Suppressor macrophage (primary cell): Measurements from ENCODE around the gene MUC20.
"Not testable (repeated sequence)": the region's sequence is repeated elsewhere in the genome, so short reads cannot be mapped to it uniquely, and the experiment has no call there.

ENCODE experiments used
- DNase-seq, 4 experiments: peaks; one replicate each; pipeline ENCODE4 v3.0.0-alpha.2; 2020 to 2022

The MUC20 gene

DNA sequence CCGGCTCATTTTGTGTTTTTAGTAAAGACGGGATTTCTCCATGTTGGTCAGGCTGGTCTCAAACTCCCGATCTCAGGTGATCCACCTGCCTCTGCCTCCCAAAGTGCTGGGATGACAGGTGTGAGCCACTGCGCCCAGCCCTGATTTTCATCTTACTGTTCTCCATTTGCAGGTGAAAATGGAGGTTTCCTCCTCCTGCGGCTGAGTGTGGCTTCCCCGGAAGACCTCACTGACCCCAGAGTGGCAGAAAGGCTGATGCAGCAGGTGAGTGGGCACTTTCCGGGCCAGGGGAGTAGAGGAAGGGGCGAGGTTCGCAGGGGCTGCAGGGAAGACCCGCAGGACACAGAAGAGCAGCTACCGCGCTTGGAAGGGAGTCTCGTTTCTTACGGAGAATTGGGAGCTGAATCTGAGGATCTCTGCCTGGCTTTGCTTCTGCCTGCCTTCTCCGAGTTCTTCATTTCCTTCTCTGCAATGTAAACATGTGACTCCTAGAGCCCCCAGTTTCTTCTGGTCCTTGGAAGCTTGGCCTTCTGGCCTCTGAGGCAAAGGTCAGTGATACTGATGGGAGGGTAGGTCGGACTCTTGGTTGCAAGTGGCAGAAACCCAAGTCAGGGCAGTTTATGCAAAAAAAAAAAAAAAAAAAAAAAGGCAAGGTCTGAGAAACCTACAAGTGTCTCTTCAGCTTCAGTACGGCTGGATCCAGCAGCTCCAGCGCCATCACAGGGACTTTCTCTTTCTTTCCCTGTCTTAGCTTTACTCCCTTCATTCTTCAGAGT, 8.9 kb downstream of the MUC20 start:
- no peak for DNase-seq

DNA sequence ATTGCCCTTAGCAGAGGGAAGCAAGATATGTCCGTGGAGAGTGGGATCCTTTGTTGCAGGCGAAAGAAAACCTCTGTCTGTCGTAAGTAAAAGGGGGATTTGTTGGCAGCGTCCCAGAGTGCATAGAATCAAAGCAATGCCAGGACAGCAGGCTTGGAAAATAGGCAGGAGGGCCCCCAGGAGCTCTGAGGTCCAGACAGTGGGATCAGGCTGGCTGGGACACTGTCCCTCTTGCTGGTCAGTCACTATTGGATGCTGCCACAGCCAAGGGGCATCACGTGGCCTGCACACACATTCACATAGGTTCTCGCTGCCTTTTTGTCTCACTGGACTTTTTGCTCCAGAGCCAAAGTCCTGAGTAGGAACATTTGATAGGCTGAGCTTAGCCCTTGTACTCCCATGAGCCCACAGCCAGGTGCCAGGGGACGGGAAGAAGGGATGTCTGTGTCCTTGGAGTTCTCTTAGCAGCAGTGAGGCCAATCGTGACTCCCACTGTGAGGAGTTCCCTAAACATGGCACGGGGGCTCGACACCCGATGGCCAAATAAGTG, 10.7 kb downstream of the MUC20 start:
- DNase-seq: no peak

DNA sequence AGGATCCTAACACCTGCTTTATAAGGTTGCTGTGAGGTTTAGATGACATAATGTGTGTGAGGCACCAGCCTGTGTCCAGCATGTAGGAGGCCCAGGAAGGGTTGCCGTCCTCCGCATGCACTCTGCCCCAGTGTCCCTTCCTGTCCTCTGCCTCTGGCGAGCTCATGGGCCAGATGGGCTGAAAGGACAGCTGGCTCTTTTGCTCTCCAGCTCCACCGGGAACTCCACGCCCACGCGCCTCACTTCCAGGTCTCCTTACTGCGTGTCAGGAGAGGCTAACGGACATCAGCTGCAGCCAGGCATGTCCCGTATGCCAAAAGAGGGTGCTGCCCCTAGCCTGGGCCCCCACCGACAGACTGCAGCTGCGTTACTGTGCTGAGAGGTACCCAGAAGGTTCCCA, 12.2 kb downstream of the MUC20 start:
- DNase-seq: no peak

DNA sequence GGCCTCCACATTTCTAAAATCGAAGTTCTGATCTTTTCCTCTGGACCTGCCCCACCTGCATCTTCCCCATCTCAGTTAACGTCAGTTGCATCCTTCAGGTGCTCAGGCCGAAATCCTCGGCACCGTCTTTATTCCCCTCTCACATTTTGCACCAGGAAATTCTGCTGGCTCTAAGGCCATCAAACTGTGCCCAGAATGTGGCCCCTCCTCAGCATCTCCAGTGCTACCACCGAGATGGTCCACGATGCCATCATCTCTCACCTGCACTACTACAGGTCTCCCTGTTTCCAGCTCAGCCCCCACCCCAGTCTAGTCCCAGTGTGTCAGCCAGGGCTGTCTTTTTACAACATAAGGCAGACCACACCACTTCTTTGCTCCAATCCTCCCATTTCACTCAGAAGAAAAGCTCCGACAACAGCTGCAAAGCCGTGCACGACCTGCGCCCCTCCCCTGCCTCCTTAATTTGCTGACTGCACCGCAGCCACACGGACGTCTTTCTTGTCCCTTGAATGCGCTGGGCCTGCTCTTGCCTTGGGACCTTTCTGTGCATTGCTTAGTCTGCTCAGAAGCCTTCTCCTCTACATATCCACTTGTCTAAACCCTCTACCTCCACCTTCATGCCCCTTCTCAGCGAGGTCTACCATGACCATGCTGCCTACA, 14.4 kb downstream of the MUC20 start:
- DNase-seq: no peak

DNA sequence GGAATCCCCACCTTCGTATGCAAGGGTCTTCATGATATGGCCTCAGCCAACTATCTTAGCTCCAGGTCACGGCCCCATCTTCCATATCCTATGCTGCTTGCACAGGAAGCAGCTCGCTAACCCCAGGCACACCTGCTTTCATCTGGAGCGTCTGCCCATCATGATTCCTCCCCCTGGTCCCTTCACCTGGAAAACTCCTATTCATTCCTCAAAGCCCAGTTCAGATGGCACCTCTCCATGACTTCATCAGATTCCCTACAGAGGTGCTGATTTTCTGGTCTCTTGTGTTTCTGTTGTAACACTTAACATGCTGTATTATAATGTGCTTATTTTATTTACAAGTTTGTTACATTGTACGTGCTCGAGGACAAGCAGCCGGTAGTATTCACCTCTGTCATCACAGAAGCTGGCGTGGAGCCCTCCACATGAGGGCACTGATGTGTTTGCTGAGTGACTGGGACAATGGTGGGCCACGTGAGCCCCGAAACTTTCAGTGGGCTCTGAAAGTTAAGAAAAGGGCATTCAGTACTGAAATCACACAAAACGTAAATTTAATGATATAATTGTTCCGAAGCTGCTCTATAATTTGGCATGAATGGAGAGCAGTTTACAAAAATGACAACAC, 16.2 kb downstream of the MUC20 start:
- DNase-seq: no peak

DNA sequence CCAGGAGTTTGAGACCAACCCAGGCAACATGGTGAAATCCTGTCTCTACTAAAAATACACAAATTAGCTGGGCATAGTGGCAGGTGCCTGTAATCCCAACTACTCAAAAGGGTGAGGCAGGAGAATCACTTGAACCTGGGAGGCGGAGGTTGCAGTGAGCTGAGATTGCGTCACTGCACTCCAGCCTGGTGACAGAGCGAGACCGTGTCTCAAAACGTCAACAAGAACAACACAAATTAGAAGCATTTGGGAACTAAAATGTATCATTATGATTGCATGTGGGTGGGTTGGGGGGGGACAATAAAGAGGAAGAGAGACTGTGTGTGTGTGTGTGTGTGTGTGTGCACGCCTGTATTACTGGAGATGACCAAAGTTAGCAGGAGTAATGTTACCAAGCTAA, 17.0 kb downstream of the MUC20 start:
- DNase-seq: peak; percentile 37 to 78 (median 49)

DNA sequence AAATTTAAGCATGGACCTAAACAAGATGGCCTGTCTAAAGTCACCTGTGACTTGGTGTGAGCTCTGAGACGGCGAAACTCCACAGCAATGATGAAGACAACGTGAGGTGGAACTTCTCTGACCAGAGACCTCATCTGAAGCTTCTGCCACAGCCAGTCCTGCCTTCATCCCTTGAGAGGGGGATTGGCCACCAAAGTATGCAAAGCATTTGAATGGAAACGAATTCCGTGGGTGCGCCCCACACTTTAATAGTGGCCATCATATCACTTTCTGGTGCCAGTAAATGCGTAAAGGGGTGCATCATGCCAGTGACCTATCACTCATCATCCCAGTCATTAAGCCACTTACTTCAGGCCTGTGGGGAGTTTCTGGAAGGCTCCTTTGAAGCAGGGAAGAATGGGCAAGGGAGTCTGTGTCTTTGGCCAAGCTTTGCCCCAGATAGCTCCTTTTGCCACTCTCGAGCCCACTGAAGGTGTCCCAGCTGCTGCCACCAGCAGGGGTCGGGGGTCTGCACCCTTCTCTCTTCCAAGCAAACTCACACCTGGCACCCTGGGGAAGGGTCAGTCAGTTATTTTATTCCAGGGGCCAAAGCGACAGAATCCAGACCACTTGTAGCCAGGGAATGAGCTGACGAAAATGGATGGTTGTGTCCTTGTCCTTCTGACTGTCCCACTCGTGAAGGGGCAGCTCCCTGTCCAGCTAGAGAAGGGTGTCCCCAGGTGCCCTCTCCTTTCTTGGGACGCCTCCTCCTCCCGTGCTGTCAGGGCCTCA, 17.7 kb downstream of the MUC20 start:
- no peak for DNase-seq

DNA sequence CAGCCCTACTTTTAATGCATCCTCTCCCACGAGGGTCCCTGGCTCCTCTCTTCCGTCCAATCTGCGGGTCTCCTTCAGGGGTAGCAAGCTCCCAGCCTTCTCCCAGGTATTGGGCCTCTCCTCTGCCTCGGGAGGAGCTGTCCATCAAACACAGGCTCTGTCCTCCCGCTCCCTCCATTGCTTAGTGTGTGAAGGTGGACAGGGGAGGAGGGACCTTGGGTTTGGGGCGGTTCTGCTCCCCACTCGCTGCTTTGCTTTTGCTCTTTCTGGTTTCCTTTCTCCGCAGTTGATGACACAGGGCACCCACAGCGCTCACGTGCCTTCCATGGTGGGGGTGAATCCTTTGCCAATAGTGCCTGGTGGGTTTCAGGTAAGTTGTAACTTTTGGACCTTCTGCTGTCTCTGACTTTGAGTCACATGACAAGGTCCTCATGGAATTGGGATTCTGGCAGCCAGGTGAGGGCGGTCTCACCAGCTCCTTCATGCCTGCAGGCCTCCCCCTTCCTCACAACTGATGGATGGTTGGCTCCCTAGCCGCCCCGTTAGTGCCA, 18.9 kb downstream of the MUC20 start:
- no peak for DNase-seq

DNA sequence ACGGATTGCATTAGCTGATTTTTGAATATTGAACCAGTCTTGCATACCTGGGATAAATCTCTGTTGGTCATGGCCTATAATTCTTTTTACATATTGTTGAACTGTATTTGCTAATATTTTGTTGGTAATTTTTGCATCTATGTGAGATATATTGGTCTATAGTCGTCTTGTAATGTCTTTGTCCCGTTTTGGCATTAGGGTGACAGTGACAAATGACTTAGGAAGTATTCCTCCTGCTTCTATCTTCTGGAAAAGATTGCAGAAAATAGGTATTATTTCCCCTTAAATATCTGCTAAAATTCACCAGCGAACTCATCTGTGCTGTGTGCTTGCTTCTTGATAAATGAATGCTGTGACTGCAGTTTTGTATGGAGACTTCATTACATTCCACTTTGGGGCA, 23.7 kb downstream of the MUC20 start:
- no peak for DNase-seq

DNA sequence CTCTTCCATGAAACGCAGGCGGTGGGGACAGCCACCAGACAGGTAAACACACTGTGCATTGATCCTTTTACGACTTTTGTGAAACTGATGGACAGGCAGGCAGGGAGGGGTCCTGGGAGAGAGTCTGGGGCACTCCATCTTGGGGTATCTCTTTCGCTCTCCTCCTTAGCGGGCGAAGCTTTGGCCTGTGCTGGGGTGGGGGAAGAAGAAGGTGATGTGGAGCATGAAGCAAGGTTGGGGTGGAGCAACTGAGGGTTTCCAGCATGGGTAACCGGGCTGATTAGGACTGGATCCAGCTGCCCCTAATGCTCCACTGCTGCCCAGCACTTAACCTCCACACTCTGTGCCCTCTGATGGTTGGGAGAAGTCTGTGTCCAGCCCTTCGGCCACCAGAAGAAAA, 25.6 kb downstream of the MUC20 start:
- DNase-seq: no peak

DNA sequence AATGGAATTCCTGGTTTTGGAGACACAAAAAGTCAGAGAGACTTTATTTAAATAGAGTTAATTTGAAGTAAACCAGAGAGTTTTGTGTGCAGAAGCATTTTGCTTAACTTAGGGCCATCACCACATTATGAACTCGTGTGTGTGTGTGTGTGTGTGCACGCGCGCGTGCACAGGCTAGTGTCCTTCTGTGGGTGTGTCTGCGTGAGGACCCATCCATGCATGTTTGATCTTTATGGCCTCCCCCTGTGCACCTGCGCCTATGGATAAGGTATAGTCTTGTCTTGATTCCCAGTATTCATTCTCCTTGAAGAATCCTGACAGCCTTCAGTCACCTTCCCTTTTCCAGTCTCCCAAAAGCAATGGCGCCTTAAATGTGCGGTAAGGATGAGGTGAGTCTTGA, 26.0 kb downstream of the MUC20 start:
- DNase-seq: no peak

DNA sequence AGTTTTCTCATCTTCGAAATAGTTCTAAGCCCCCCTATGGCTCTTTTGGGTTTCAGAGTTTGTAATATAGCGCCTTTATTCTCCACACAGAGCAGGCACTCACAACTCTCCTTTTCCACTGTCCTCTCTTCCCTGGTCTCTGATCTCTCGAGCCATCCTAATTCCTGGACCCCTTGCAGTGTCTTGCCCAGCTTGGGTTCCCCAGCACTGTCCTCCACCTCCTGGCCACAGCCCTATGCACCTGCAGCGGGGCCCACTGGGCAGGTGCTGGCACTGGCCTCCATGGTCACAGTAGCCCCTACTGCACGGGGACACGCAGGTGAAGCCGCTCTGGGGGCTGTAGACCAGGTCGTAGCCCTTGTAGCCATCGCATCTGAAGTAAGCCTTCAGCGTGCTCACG, 27.9 kb downstream of the MUC20 start:
- DNase-seq: no peak

DNA sequence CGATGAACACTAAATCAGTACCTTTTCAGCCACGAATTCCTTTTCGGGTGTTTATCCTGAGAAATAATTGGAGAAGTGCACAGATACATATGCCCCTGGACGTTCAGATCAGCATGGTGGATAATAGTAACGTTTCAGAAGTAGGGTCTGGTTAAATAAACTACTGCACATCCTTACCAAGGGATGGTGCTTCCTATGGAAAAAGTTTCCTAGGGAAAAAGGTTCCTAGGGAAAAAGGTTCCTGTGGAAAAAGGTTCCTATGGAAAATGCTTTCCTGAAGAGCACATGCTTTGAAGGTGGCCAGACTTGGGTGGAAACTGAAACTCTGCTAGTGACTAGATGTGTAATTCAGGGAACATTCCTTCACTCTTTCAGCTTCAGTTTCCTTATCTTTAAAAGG, 28.3 kb downstream of the MUC20 start:
- DNase-seq: not testable (repeated sequence)

DNA sequence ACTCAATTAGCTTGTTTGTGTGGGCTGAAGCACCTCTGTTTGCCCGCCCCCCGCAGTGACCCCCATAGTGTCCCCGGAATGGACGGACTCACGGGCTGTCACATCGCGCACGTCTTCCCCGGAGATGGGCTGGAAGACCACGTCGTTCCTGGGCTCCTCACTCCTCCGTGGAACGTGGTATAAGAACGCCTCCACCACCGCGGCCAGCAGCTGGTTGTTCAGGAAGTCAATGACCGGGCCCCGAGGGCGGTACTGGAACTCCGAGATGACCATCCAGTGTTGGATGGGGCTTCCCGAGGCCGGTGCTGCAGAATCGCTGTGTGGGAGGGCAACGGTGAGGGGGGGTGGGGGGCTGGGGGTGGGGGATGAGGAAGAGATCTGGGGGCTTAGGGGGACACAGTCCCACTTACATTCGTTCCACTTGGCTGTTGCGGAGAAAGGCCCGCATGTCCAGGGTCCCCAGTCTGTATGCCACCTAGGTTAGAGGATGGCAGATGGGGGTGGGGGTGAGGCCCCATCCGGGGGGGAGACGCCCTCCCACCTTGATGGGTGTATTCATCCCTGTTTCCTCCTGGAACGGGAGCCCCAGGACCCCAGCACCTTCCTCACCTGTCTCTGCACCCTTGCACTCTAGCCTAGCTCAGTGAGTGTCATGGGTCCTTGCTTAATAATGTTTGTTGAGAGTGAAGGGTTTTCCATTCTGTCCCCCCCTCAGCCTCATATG, 30.2 kb downstream of the MUC20 start:
- DNase-seq: no peak

DNA sequence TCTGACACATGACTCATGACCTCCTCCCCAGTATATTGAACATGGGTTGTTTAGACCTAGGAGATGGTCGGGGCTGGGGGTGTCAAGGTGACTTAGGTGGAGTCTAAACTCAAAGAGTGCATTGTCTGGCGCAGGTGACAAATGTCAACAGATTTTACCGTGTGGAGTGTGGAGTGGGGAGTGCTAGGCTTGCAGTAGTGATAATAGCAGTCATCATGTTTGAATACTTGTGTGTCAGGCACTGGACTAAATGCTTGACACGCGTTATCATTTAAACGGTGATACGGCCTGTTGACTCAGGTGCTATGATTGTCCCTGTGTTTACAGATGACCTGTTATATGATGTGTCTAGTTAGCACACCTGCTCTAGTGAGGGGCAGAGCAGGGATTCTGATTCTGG, 30.8 kb downstream of the MUC20 start:
- no peak for DNase-seq

DNA sequence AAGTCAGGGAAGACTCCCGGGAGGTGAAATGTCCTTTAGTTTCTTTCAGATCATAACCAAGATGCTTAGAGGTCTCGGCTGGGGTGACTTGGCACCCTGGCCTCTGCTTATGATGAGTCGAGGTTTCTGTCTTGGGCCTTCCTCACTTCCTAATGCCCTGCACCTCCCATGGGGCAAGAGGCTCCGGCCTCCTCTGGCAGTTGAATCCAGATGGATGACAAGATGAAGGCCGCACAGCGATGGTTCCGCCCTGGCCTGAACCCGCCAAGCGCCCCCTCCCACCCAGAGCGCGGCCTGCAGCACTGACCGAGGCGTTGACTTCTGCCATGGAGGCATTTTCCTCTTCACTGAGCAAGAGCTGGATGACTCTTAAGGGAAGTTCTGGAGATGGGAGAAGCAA, 31.3 kb downstream of the MUC20 start:
- DNase-seq: peak in 1 of 4 experiments; percentile 15

DNA sequence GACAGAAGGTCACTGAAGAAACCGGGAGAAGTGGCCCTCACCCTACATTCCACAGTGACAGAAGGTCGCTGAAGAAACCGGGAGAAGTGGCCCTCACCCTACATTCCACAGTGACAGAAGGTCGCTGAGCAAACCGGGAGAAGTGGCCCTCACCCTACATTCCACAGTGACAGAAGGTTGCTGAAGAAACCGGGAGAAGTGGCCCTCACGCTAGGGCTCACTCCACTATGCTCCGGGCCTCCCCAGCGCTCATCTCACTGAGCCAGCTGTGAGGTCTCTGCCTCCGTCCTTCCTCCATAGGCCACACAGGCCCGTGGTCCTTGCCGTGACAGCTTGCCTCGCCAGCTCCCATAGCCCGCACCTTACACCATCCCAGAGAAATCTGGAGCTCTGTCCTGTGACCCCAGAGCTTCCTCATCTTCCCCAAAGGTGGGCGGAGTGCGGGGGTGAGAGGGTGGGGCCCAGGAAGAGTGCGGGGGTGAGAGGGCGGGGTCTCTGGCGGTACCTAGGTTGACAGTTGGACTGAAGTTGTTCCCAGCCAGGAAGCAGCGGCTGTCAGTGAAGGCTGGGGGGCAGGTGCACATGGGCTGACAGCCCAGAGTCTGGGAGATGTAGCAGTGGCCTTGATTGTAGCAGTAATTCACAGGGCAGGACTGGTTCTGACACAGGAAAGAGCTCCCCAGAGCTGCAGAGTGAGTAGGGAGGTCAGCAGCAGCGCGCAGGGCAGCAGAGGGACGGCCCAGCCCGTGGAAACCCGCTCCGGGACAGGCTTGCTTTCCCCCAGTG, 32.0 kb downstream of the MUC20 start:
- DNase-seq: peak in 2 of 4 experiments; percentile 47 to 48

DNA sequence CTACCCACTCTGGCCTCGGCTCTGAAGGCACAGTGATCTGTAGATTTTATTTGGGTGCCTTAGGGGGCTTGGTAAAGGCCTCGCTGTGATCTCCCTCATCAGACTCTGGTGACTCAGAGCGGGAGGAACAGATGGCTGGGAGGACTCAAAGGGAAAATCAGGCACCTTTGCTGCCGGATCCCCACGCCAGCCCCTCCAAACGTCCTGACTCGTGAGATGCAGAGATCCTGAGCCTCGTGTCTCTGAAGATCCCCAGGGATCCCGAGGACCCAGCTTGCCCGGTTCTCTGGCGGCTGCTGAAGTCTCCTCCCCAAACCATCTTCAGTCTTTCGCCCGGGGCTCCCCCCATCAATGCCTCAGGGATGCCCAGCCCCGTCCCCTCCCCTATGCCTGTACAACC, 32.8 kb downstream of the MUC20 start:
- no peak for DNase-seq

DNA sequence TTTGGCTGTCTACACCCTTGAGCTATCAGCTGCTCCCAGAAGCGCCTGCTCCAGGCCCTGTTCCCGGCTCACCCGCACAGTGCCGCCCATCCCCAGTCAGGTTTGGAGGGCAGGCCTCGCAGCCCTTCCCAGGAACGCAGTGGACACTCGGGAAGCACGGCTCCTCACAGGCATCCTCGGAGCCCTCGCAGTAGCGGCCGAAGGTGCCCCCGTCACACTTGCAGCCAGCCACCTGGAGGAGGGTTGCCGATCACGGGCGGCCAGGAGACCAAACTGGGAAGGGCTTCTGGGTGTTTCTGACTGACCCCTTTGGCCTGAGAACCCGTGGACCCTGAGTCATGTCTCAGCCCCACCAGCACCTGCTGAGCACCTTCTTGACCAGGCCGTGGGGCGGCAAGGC, 33.4 kb downstream of the MUC20 start:
- no peak for DNase-seq

DNA sequence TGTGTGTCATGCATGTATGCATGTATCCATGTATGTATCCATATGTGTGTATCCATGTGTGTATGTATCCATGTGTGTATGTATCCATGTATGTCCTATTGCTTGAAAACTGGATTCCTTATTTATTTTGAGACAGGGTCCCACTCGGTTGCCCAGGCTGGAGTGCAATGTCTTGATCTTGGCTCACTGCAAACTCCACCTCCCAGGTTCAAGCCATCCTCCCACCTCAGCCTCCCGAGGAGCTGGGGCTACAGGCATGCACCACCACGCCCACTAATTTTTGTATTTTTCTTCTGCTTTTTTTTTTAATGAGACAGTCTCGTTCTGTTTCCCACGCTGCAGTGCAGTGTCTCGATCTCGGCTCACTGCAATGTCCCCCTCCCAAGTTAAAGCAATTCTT, 34.1 kb downstream of the MUC20 start:
- no peak for DNase-seq

DNA sequence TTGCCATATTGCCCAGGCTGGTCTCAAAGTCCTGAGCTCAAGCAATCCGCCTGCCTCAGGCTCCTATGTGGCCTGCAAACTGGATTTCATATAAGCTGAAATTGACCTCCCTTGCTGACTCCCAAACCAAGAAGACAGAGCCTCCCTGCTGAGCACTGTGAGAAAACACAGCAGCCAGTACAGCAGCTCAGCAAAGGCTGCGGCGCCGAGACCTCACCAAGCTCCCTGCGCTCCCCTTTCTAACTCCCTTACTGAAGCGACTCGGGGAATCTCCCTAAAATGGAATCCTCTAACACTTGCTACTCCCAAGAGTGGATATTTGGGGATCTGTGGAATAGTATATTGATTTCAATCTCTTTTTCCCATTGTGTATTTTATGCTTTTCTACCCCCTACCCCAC, 34.6 kb downstream of the MUC20 start:
- DNase-seq: no peak
